GM20000 (cell line): ENCODE measurements around the gene HTR1B.

Experiments used
- DNase-seq: peaks from one replicate; pipeline ENCODE4 v3.0.0; 2012; ENCODE audit warnings: low spot score
- CTCF ChIP-seq: IDR thresholded peaks from 2 replicates; pipeline ENCODE4 v1.5.1; 2012; ENCODE audit warnings: mild to moderate bottlenecking, control low read depth; ENCODE audit errors: extremely low read depth, missing control alignments

Gene HTR1B

GRCh38 chr6:77463861-77464494 lies 687 bp upstream of the HTR1B start:
- no peak for TF ChIP-seq CTCF
- no peak for DNase-seq

GRCh38 chr6:77462359-77463307 lies 658 bp downstream of the HTR1B start:
- DNase-seq: no peak
- TF ChIP-seq CTCF: no peak

- no peak for DNase-seq
Observed at GRCh38 chr6:77461796-77462195, 1.5 kb downstream of the HTR1B start.

GRCh38 chr6:77458421-77458820 lies 4.9 kb downstream of the HTR1B start:
- no peak for DNase-seq
- TF ChIP-seq CTCF: no peak

More at GRCh38 chr6:77461796-77462195, 1.5 kb downstream of the HTR1B start:
- no peak for TF ChIP-seq CTCF

- peak; percentile 52 for TF ChIP-seq CTCF
- peak; percentile 68 for DNase-seq
Observed at GRCh38 chr6:77457720-77458349, 5.5 kb downstream of the HTR1B start.

GRCh38 chr6:77456531-77457248 lies 6.6 kb downstream of the HTR1B start:
- no peak for TF ChIP-seq CTCF
- DNase-seq: no peak
